ENCODE measurements around the gene LHFPL4.

LHFPL4 gene

GRCh38 chr3:9468460-9468859 is 85.2 kb downstream of the LHFPL4 start:
- Mint-ChIP-seq H3K4me3 (no peak overlapping the region), H3K36me3 (peaks cover 98% of the 10 kb centered on the region), H3K4me1 (peaks cover 21% of the 10 kb centered on the region), H3K27ac (peak overlapping the region; percentile 67), H3K9me3 (no peaks in the 10 kb centered on the region)
- DNase-seq (ENCODE audit: low spot score in 2 of 2) = no peak
- peak; percentile 93 for ATAC-seq

GRCh38 chr3:9467451-9467850 is 86.2 kb downstream of the LHFPL4 start:
- peaks cover 98% of the 10 kb centered on the region for H3K36me3 Mint-ChIP-seq
- H3K4me3 Mint-ChIP-seq = no peak overlapping the region
- no peak for DNase-seq (ENCODE audit: low spot score in 2 of 2)
- peaks cover 21% of the 10 kb centered on the region for H3K4me1 Mint-ChIP-seq
- H3K27ac Mint-ChIP-seq = peak overlapping the region; percentile 67
- no peaks in the 10 kb centered on the region for H3K9me3 Mint-ChIP-seq
- ATAC-seq = peak; percentile 78

- DNase-seq (ENCODE audit: low spot score in 2 of 2) (no peak), ATAC-seq (no peak)
- Mint-ChIP-seq H3K36me3 (peaks cover 99% of the 10 kb centered on the region), H3K4me3 (no peak overlapping the region), H3K4me1 (peaks cover 19% of the 10 kb centered on the region), H3K27ac (no peak overlapping the region), H3K9me3 (no peaks in the 10 kb centered on the region)
Observed at GRCh38 chr3:9455596-9456131, 98.0 kb downstream of the LHFPL4 start.

GRCh38 chr3:9452417-9452816 is 101.2 kb downstream of the LHFPL4 start:
- no peak for ATAC-seq

GRCh38 chr3:9450991-9451390 is 102.6 kb downstream of the LHFPL4 start:
- ATAC-seq (no peak), DNase-seq (ENCODE audit: low spot score in 2 of 2) (no peak)
- Mint-ChIP-seq H3K4me1 (peaks cover 33% of the 10 kb centered on the region), H3K4me3 (no peak overlapping the region), H3K36me3 (peaks cover 99% of the 10 kb centered on the region), H3K27ac (no peak overlapping the region), H3K9me3 (no peaks in the 10 kb centered on the region)

More at GRCh38 chr3:9452417-9452816, 101.2 kb downstream of the LHFPL4 start:
- Mint-ChIP-seq H3K4me3 (peak overlapping the region; percentile 21), H3K27ac (peak overlapping the region; percentile 83), H3K36me3 (peaks cover 99% of the 10 kb centered on the region), H3K4me1 (peaks cover 33% of the 10 kb centered on the region), H3K9me3 (no peaks in the 10 kb centered on the region)
- no peak for DNase-seq (ENCODE audit: low spot score in 2 of 2)

- peaks cover 33% of the 10 kb centered on the region for H3K4me1 Mint-ChIP-seq
- DNase-seq (ENCODE audit: low spot score in 2 of 2) (no peak), ATAC-seq (no peak)
- H3K27ac Mint-ChIP-seq = peak overlapping the region; percentile 35
- peaks cover 99% of the 10 kb centered on the region for H3K36me3 Mint-ChIP-seq
- no peak overlapping the region for H3K4me3 Mint-ChIP-seq
- no peaks in the 10 kb centered on the region for H3K9me3 Mint-ChIP-seq
Observed at GRCh38 chr3:9450126-9450525, 103.5 kb downstream of the LHFPL4 start.

- Mint-ChIP-seq H3K9me3 (no peaks in the 10 kb centered on the region), H3K27ac (peak overlapping the region; percentile 35), H3K4me1 (peaks cover 33% of the 10 kb centered on the region), H3K4me3 (no peak overlapping the region), H3K36me3 (peaks cover 99% of the 10 kb centered on the region)
- peak; percentile 89 for ATAC-seq
- no peak for DNase-seq (ENCODE audit: low spot score in 2 of 2)
Observed at GRCh38 chr3:9448643-9449042, 105.0 kb downstream of the LHFPL4 start.

Measured in stimulated activated effector memory CD8-positive, alpha-beta T cell treated with anti-CD3 and anti-CD28 coated beads, Interleukin-12 subunit alpha, Interleukin-12 subunit beta, amount 100 ng/mL, for 72 hours (primary cell).